ENCODE data around the gene RPL18. TPM values are rescaled to one million over a fixed set of nuclear protein-coding genes. Genes with fewer than 3 reads are reported as not detected.

RPL18 gene
- total RNA-seq, 1 experiment from 2014 or later = 1,503 TPM

DNA sequence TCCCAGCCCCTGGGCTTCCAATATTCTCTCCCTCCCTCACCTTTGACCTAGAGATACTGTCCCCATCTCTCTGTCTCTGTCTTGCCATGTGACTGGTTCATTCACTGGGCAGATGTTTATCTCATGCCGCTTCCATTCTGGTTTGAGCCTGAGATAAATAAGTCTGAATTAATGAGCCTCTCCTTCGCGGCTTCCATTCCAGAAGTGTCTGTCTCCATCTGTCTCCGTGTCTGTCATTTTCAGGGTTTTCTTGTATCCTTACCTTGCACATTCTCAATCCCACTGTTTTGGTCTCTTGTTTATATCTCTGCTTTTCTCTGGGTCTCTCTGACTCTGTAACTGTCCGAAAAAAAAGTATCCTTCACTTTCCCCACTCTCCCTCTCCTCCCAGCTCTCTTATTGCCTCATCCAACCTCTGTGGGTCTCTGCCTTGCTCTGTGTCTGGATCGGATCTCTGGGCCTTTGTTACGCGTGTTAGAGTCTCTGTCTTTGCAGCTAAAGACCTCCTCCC lies 4.6 kb upstream of the RPL18 start:
- no peaks in the 10 kb centered on the region for H3K9me3 ChIP-seq (ENCODE audit: low read length)
- H3K4me1 ChIP-seq (ENCODE audit: insufficient read depth, low read length) = 0 out of 2 replicates have a peak, but pooled peaks cover 7% of the 10 kb centered on the region
- CTCF ChIA-PET = no interaction called here
- H3K9me2 ChIP-seq (replicated peaks; ENCODE audit: low read length) = no peaks in the 10 kb centered on the region
- no peak overlapping the region for H2AFZ ChIP-seq (ENCODE audit: low read length)
- H3K4me2 ChIP-seq (ENCODE audit: low read length) = no peak overlapping the region
- H3K27me3 ChIP-seq (ENCODE audit: low read length) = no peaks in the 10 kb centered on the region
- no peak for ATAC-seq
- H3K27ac ChIP-seq (ENCODE audit: low read length) = no peak overlapping the region
- intact Hi-C loops (cut with micrococcal nuclease) = no loop called here
- 0 out of 2 replicates have a peak, but pooled peaks cover under 1% of the 10 kb centered on the region for H3K36me3 ChIP-seq (ENCODE audit: low read depth, low read length)
- DNase-seq = no peak
- H4K20me1 ChIP-seq (ENCODE audit: low read length) = no peaks in the 10 kb centered on the region
- peaks cover 12% of the 10 kb centered on the region for H3K79me2 ChIP-seq (ENCODE audit: low read length)
- H3K9ac ChIP-seq (ENCODE audit: low read length) = no peak overlapping the region
- BruUV-seq (replicated peaks) = no TSS peak
- POLR2A ChIA-PET (ENCODE audit: unreplicated experiment) = no interaction called here
- H3K4me3 ChIP-seq (ENCODE audit: low read length) = no peak overlapping the region
- no peak for TF ChIP-seq EZH2 (IDR thresholded peaks at IDR 0.05; ENCODE audit: low read length, unreplicated experiment)
- no peak for TF ChIP-seq EZH2phosphoT487 (IDR thresholded peaks at IDR 0.05; ENCODE audit: borderline replicate concordance, low read length)
- TF ChIP-seq, protein P1, sequence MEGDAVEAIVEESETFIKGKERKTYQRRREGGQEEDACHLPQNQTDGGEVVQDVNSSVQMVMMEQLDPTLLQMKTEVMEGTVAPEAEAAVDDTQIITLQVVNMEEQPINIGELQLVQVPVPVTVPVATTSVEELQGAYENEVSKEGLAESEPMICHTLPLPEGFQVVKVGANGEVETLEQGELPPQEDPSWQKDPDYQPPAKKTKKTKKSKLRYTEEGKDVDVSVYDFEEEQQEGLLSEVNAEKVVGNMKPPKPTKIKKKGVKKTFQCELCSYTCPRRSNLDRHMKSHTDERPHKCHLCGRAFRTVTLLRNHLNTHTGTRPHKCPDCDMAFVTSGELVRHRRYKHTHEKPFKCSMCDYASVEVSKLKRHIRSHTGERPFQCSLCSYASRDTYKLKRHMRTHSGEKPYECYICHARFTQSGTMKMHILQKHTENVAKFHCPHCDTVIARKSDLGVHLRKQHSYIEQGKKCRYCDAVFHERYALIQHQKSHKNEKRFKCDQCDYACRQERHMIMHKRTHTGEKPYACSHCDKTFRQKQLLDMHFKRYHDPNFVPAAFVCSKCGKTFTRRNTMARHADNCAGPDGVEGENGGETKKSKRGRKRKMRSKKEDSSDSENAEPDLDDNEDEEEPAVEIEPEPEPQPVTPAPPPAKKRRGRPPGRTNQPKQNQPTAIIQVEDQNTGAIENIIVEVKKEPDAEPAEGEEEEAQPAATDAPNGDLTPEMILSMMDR (conservative IDR thresholded peaks at IDR 0.05; ENCODE audit: low read depth, low read length) = no peak
- no peaks in the 10 kb centered on the region for H3F3A ChIP-seq (ENCODE audit: low read length, unreplicated experiment)

DNA sequence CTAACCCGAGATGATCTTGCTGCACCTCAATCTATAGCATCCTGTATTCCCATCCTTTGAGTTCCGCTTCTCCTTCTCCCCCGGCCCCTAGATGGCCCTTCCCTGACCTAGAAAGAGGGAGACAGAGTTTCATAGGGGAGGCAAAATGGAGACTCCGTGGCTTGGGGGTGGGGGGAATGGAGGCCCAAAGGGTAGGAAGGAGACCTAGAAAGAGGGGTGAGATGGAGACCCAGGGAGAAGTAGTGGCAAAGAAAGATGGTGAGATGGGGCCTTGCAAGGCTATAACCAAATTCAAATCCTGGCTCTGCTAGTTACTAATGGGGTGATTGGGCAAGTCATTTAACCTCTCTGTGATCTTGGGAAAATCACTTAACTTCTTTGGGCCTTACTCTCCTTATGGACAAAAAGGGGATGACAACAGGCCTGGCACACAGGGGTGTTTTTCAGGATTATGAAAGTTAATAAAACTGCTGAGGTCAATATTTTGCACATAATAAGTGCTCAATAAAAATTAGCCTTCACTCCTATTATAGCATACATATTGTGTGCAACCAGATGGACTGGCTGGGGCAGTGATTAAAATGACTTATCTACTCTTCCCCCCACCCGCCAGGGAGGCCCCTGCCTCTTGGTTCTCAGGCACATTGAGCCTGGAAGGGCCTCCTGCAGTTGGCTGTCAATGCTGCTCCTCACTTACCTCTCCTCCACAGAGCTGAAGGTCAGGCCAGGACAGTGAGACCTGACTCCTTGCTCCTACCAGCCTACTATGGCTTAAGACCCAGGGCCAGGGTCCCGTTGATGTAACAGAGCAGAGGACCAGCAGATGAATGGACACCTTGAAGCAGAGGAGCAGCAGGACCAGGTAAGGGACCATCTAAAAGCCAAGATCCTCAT lies 961 bp upstream of the RPL18 start:
- ChIA-PET POLR2A (ENCODE audit: unreplicated experiment) (interaction anchor here (0.5 to 0.6 kb wide), 3 partner anchors 13 to 1302 kb away, joined by 3 to 8 read pairs (median 5); no protein-coding TSS in a partner anchor), CTCF (no interaction called here)
- intact Hi-C loops (cut with micrococcal nuclease) = loop anchor here (1.0 kb wide), 1 partner anchor 17 kb away; the partner anchor contains the start of gene DBP
- no peaks in the 10 kb centered on the region for H3K9me3 ChIP-seq (ENCODE audit: low read length)
- peaks cover 27% of the 10 kb centered on the region for H3K4me1 ChIP-seq (ENCODE audit: insufficient read depth, low read length)
- H3K36me3 ChIP-seq (ENCODE audit: low read depth, low read length) = peaks cover 35% of the 10 kb centered on the region
- no peaks in the 10 kb centered on the region for H3F3A ChIP-seq (ENCODE audit: low read length, unreplicated experiment)
- TF ChIP-seq, protein P1 (conservative IDR thresholded peaks at IDR 0.05; ENCODE audit: low read depth, low read length) = no peak
- no peaks in the 10 kb centered on the region for H3K9me2 ChIP-seq (replicated peaks; ENCODE audit: low read length)
- ATAC-seq (no peak; the same call in 1 of the 2 replicates), DNase-seq (no peak)
- peak overlapping the region; percentile 87 for H2AFZ ChIP-seq (ENCODE audit: low read length)
- H4K20me1 ChIP-seq (ENCODE audit: low read length) = peaks cover 32% of the 10 kb centered on the region
- peak overlapping the region; percentile 47 for H3K27ac ChIP-seq (ENCODE audit: low read length)
- TSS peak; percentile 85 for BruUV-seq (replicated peaks)
- H3K27me3 ChIP-seq (ENCODE audit: low read length) = no peaks in the 10 kb centered on the region
- peak overlapping the region; percentile 100 for H3K4me3 ChIP-seq (ENCODE audit: low read length)
- peaks cover 42% of the 10 kb centered on the region for H3K79me2 ChIP-seq (ENCODE audit: low read length)
- peak overlapping the region; percentile 95 for H3K4me2 ChIP-seq (ENCODE audit: low read length)
- H3K9ac ChIP-seq (ENCODE audit: low read length) = peak overlapping the region; percentile 99
